NT2/D1 (cell line): ENCODE data around the gene ABCC3.

ENCODE experiments used
- YY1 ChIP-seq: IDR thresholded peaks from 2 replicates; pipeline ENCODE4 v1.6.1; 2011; ENCODE audit not compliant: insufficient read length, insufficient read depth
- ZNF274 ChIP-seq: IDR thresholded peaks from 2 replicates; pipeline ENCODE4 v1.6.1; 2011; ENCODE audit warnings: mild to moderate bottlenecking, low read depth, low read length

GRCh38 chr17:50638606-50638965 is 3.9 kb downstream of the ABCC3 start:
- TF ChIP-seq YY1 (no peak), ZNF274 (no peak)
